Neural progenitor cell (in vitro differentiated cells): Measurements from ENCODE around the gene LTBP1. TPM values are rescaled to one million over a fixed set of nuclear protein-coding genes. Genes with fewer than 3 reads are reported as not detected.

Source experiments
- DNase-seq: peaks from one replicate; pipeline ENCODE4 v3.0.0-alpha.2; 2016; ENCODE audit warnings: low spot score
- H2AFZ ChIP-seq: fragments of 200-600 bp; sonication (generic); replicated peaks from 2 replicates; pipeline ENCODE4 v1.6.1; 2016; ENCODE audit warnings: antibody characterized with exemption
- H3F3A ChIP-seq: fragments of 200-600 bp; sonication (generic); 2 replicates; pipeline ENCODE4 v1.6.1; 2016; ENCODE audit warnings: antibody characterized with exemption, low read depth
- H3K27ac ChIP-seq: fragments of 200-600 bp; sonication (generic); 2 replicates; pipeline ENCODE4 v1.5.1; 2016; ENCODE audit warnings: mild to moderate bottlenecking
- H3K27me3 ChIP-seq: fragments of 200-600 bp; sonication (generic); 2 replicates; pipeline ENCODE4 v1.6.1; 2016; ENCODE audit warnings: mild to moderate bottlenecking, moderate library complexity
- H3K36me3 ChIP-seq: fragments of 200-600 bp; sonication (generic); 2 replicates; pipeline ENCODE4 v1.5.1; 2016
- H3K4me1 ChIP-seq: fragments of 200-600 bp; sonication (generic); 2 replicates; pipeline ENCODE4 v1.6.1; 2016; ENCODE audit warnings: mixed run types
- H3K4me2 ChIP-seq: fragments of 200-600 bp; sonication (generic); 2 replicates; pipeline ENCODE4 v1.6.1; 2016
- H3K4me3 ChIP-seq: fragments of 200-600 bp; sonication (generic); 2 replicates; pipeline ENCODE4 v1.5.1; 2016
- H3K79me2 ChIP-seq: fragments of 200-600 bp; sonication (generic); 2 replicates; pipeline ENCODE4 v1.6.1; 2016; ENCODE audit warnings: low read depth
- H3K9ac ChIP-seq: fragments of 200-600 bp; sonication (generic); 2 replicates; pipeline ENCODE4 v1.6.1; 2016
- H3K9me3 ChIP-seq: fragments of 200-600 bp; sonication (generic); 2 replicates; pipeline ENCODE4 v1.5.1; 2016; ENCODE audit warnings: low read depth
- H4K20me1 ChIP-seq: fragments of 200-600 bp; sonication (generic); 2 replicates; pipeline ENCODE4 v1.6.1; 2016; ENCODE audit warnings: low read depth
- H3K27ac Mint-ChIP-seq: 3 replicates; pipeline ENCODE4 v1.8.0; 2021; ENCODE audit warnings: mixed read lengths
- H3K27me3 Mint-ChIP-seq: 2 replicates; pipeline ENCODE4 v1.8.0; 2022; ENCODE audit warnings: low read depth, mild to moderate bottlenecking, inconsistent platforms, moderate library complexity, mixed read lengths; ENCODE audit not compliant: insufficient read depth
- H3K36me3 Mint-ChIP-seq: 3 replicates; pipeline ENCODE4 v1.8.0; 2021; ENCODE audit warnings: mixed read lengths
- H3K4me1 Mint-ChIP-seq: 3 replicates; pipeline ENCODE4 v1.8.0; 2021; ENCODE audit warnings: mixed read lengths
- H3K4me3 Mint-ChIP-seq: 3 replicates; pipeline ENCODE4 v1.8.0; 2021; ENCODE audit warnings: mild to moderate bottlenecking, moderate library complexity, mixed read lengths
- H3K9me3 Mint-ChIP-seq: 3 replicates; pipeline ENCODE4 v1.8.0; 2020; ENCODE audit warnings: mixed read lengths
- EZH2 ChIP-seq: fragments of 200-600 bp; sonication (generic); IDR thresholded peaks from 2 replicates; pipeline ENCODE4 v1.6.1; 2017; ENCODE audit warnings: antibody characterized with exemption, mild to moderate bottlenecking, moderate library complexity
- EZH2phosphoT487 ChIP-seq: fragments of 200-600 bp; sonication (generic); IDR thresholded peaks from 2 replicates; pipeline ENCODE4 v1.6.1; 2017; ENCODE audit warnings: antibody characterized with exemption
- total RNA-seq: library from RNA; depleted of rRNA; stranded (reverse); fragments of >200 nt; gene quantifications from 2 replicates; pipeline ENCODE4 v1.2.3, GENCODE V29; 2015; ENCODE audit warnings: low replicate concordance
- TF ChIP-seq, protein P1 (sequence below): fragments of 200-600 bp; sonication (generic); IDR thresholded peaks from 2 replicates; pipeline ENCODE4 v1.5.1; 2017; ENCODE audit warnings: antibody characterized with exemption, mild to moderate bottlenecking

The LTBP1 gene
- total RNA-seq, 1 donor from 2014 or later, result 50.5 TPM

DNA sequence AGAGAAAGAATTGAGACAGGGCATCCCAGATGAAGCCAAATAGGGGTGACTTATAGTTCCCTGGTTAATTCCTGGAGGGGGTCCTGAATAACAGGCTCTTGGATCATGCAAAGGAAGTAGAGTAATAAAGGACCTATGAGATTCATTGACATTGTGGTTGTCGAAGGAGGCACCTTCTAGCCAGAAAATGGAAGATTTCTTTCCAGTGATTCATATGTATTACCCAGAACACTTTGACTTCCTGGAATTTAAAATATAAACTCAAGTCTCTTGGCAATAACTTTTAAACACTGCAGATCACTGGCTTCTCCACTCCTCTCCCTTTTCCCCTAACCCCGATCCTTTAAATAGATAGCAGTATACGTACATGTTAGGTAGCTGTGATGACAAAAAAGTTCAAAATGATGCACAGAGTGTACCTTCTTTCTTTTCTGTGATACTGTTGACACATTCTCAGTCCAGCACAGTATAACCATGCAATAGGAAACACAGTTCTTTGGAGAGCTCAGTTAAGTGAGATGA is 211.8 kb downstream of the LTBP1 start:
- no peaks in the 10 kb centered on the region for H4K20me1 ChIP-seq
- H3K4me3 ChIP-seq, result no peak overlapping the region
- H3K9ac ChIP-seq, result no peak overlapping the region
- H3K27me3 Mint-ChIP-seq, result peaks cover 2% of the 10 kb centered on the region
- H3K36me3 ChIP-seq, result no peaks in the 10 kb centered on the region
- peaks cover 9% of the 10 kb centered on the region for H3K4me1 Mint-ChIP-seq
- H2AFZ ChIP-seq, result no peak overlapping the region
- H3K36me3 Mint-ChIP-seq, result no peaks in the 10 kb centered on the region
- no peak for DNase-seq
- H3K27me3 ChIP-seq, result no peaks in the 10 kb centered on the region
- H3K4me1 ChIP-seq, result no peaks in the 10 kb centered on the region
- no peaks in the 10 kb centered on the region for H3F3A ChIP-seq
- TF ChIP-seq, protein P1, sequence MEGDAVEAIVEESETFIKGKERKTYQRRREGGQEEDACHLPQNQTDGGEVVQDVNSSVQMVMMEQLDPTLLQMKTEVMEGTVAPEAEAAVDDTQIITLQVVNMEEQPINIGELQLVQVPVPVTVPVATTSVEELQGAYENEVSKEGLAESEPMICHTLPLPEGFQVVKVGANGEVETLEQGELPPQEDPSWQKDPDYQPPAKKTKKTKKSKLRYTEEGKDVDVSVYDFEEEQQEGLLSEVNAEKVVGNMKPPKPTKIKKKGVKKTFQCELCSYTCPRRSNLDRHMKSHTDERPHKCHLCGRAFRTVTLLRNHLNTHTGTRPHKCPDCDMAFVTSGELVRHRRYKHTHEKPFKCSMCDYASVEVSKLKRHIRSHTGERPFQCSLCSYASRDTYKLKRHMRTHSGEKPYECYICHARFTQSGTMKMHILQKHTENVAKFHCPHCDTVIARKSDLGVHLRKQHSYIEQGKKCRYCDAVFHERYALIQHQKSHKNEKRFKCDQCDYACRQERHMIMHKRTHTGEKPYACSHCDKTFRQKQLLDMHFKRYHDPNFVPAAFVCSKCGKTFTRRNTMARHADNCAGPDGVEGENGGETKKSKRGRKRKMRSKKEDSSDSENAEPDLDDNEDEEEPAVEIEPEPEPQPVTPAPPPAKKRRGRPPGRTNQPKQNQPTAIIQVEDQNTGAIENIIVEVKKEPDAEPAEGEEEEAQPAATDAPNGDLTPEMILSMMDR, result no peak
- TF ChIP-seq EZH2, result no peak
- no peak for TF ChIP-seq EZH2phosphoT487
- H3K79me2 ChIP-seq, result no peaks in the 10 kb centered on the region
- H3K9me3 Mint-ChIP-seq, result no peaks in the 10 kb centered on the region
- H3K4me2 ChIP-seq, result no peak overlapping the region
- H3K27ac Mint-ChIP-seq, result no peak overlapping the region
- H3K9me3 ChIP-seq, result no peaks in the 10 kb centered on the region
- no peak overlapping the region for H3K4me3 Mint-ChIP-seq
- no peak overlapping the region for H3K27ac ChIP-seq

DNA sequence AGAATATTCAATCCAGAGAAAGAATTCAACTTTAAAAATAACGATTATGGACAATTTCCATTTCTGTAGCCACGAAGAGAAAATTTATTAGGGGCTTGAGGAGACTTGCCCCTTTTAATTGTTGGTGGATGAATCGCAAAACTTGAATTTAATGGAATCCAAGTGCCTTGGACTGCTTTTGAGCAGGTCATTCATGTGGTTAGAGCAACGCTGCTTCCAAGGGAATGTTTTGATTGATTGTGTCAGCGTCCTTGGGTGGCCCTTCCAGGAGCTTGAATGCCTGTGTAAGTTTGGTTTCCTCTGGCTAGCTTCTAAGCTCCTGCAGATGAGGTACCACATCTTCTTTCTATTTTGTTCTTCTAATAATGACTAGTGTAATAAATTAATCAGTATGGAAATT is 213.4 kb downstream of the LTBP1 start:
- Mint-ChIP-seq H3K9me3 (no peaks in the 10 kb centered on the region), H3K27ac (no peak overlapping the region), H3K36me3 (no peaks in the 10 kb centered on the region), H3K4me1 (peaks cover 9% of the 10 kb centered on the region), H3K4me3 (no peak overlapping the region), H3K27me3 (peaks cover 2% of the 10 kb centered on the region)
- Histone ChIP-seq H4K20me1 (no peaks in the 10 kb centered on the region), H3K27ac (no peak overlapping the region), H3K79me2 (no peaks in the 10 kb centered on the region), H3K4me1 (no peaks in the 10 kb centered on the region), H3K4me3 (no peak overlapping the region), H3K4me2 (no peak overlapping the region), H3K9ac (no peak overlapping the region), H3F3A (no peaks in the 10 kb centered on the region), H3K27me3 (no peaks in the 10 kb centered on the region), H3K36me3 (no peaks in the 10 kb centered on the region), H2AFZ (no peak overlapping the region), H3K9me3 (no peaks in the 10 kb centered on the region)
- no peak for DNase-seq
- TF ChIP-seq EZH2phosphoT487 (no peak), EZH2 (no peak)
- TF ChIP-seq, protein P1, result no peak

DNA sequence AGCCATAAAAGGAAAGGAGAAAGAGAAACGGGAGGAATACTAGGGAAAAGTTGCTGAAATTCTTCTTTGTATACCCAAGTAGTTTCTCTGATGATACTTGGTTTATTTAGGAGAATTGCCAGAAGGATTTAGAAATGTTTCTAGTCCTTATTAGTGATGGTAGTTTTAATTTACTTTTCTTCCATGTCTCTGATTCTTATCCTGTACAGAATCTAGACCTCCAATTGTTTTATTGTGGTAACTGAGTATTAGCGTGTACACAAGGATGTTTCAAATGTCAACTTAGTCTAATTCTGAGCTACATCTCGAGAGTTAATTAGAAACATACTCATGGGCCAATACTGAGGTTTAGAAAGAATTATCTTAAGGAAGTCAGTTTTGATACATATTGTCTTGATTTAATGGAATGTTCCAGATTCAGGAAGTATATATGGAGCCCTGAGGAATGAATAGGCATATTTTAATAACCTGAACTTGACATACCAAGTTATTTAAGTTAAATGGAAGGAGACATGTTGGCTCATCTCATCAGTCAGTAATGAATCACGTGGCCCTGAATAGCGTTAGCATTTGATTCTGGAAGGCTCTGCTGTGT is 219.6 kb downstream of the LTBP1 start:
- Mint-ChIP-seq H3K9me3 (no peaks in the 10 kb centered on the region), H3K27me3 (no peaks in the 10 kb centered on the region), H3K27ac (no peak overlapping the region), H3K36me3 (peaks cover 2% of the 10 kb centered on the region), H3K4me1 (no peaks in the 10 kb centered on the region), H3K4me3 (no peak overlapping the region)
- Histone ChIP-seq H3K4me1 (no peaks in the 10 kb centered on the region), H3K9me3 (no peaks in the 10 kb centered on the region), H3K9ac (no peak overlapping the region), H3F3A (no peaks in the 10 kb centered on the region), H4K20me1 (no peaks in the 10 kb centered on the region), H3K27me3 (no peaks in the 10 kb centered on the region), H3K79me2 (no peaks in the 10 kb centered on the region), H3K4me2 (no peak overlapping the region), H2AFZ (no peak overlapping the region), H3K27ac (no peak overlapping the region), H3K4me3 (no peak overlapping the region), H3K36me3 (no peaks in the 10 kb centered on the region)
- no peak for TF ChIP-seq EZH2
- TF ChIP-seq EZH2phosphoT487, result no peak
- TF ChIP-seq, protein P1, result no peak
- no peak for DNase-seq
